ENCODE results near the gene SLC17A9. TPM values are rescaled to one million over a fixed set of nuclear protein-coding genes. Genes with fewer than 3 reads are reported as not detected.

Gene SLC17A9
- total and polyA plus RNA-seq, 2 experiments from 2014 or later = 11.1 to 23.2 TPM

GRCh38 chr20:62914436-62914835, 38.1 kb upstream of the SLC17A9 start:
- no peak for DNase-seq
- TF ChIP-seq EZH2phosphoT487 (IDR thresholded peaks at IDR 0.05; ENCODE audit: insufficient read depth, low read depth) (no peak), EZH2 (IDR thresholded peaks at IDR 0.05; ENCODE audit: insufficient read depth, poor library complexity, severe bottlenecking) (no peak)
- Histone ChIP-seq H3K4me2 (ENCODE audit: unreplicated experiment) (no peak overlapping the region), H3K9me3 (ENCODE audit: low read depth) (no peaks in the 10 kb centered on the region), H3F3A (ENCODE audit: insufficient read depth) (no peaks in the 10 kb centered on the region), H3K27me3 (replicated peaks; ENCODE audit: insufficient read depth) (no peaks in the 10 kb centered on the region), H3K36me3 (ENCODE audit: low read depth) (peaks cover 19% of the 10 kb centered on the region), H3K4me3 (no peak overlapping the region), H3K9ac (no peak overlapping the region), H3K27ac (no peak overlapping the region), H3K79me2 (ENCODE audit: insufficient read depth) (peaks cover 100% of the 10 kb centered on the region), H3K4me1 (ENCODE audit: insufficient read depth) (no peaks in the 10 kb centered on the region), H4K20me1 (ENCODE audit: insufficient read depth) (peaks cover 35% of the 10 kb centered on the region), H2AFZ (no peak overlapping the region), H3K9me2 (ENCODE audit: insufficient read depth) (no peaks in the 10 kb centered on the region)
- WGBS, 2 experiments (ENCODE audit: low coverage in 1 of 2, low lambda C conversion rate in 2 of 2, missing lambda C conversion rate in 2 of 2) = 96 to 98% methylated on average over 9 of the region's 9 CpGs
- in situ Hi-C loops (cut with MboI) = no loop called here

- in situ Hi-C loops (cut with MboI) = no loop called here
- Histone ChIP-seq H4K20me1 (ENCODE audit: insufficient read depth) (peaks cover 38% of the 10 kb centered on the region), H3F3A (ENCODE audit: insufficient read depth) (0 out of 2 replicates have a peak, but pooled peaks cover 5% of the 10 kb centered on the region), H2AFZ (no peak overlapping the region), H3K27me3 (replicated peaks; ENCODE audit: insufficient read depth) (no peaks in the 10 kb centered on the region), H3K4me3 (no peak overlapping the region), H3K36me3 (ENCODE audit: low read depth) (peaks cover 16% of the 10 kb centered on the region), H3K4me1 (ENCODE audit: insufficient read depth) (0 out of 2 replicates have a peak, but pooled peaks cover 2% of the 10 kb centered on the region), H3K9ac (0 out of 2 replicates have a peak overlapping the region, but pooled peaks have one; percentile 6), H3K27ac (0 out of 2 replicates have a peak overlapping the region, but pooled peaks have one; percentile 10), H3K9me2 (ENCODE audit: insufficient read depth) (no peaks in the 10 kb centered on the region), H3K79me2 (ENCODE audit: insufficient read depth) (peaks cover 100% of the 10 kb centered on the region), H3K9me3 (ENCODE audit: low read depth) (no peaks in the 10 kb centered on the region), H3K4me2 (ENCODE audit: unreplicated experiment) (no peak overlapping the region)
- WGBS, 2 experiments (ENCODE audit: low coverage in 1 of 2, low lambda C conversion rate in 2 of 2, missing lambda C conversion rate in 2 of 2) = 54 to 63% methylated on average over 8 of the region's 8 CpGs
- TF ChIP-seq EZH2phosphoT487 (IDR thresholded peaks at IDR 0.05; ENCODE audit: insufficient read depth, low read depth) = no peak
- TF ChIP-seq EZH2 (IDR thresholded peaks at IDR 0.05; ENCODE audit: insufficient read depth, poor library complexity, severe bottlenecking) = no peak
- peak; percentile 52 for DNase-seq
These were observed 37.5 kb upstream of the SLC17A9 start for GRCh38 chr20:62914970-62915457.

GRCh38 chr20:62916703-62917476, 35.6 kb upstream of the SLC17A9 start:
- Histone ChIP-seq H3K4me1 (ENCODE audit: insufficient read depth) (peaks cover 19% of the 10 kb centered on the region), H3K4me2 (ENCODE audit: unreplicated experiment) (no peak overlapping the region), H3K79me2 (ENCODE audit: insufficient read depth) (peaks cover 100% of the 10 kb centered on the region), H3K9me2 (ENCODE audit: insufficient read depth) (no peaks in the 10 kb centered on the region), H3K4me3 (no peak overlapping the region), H2AFZ (no peak overlapping the region), H3K9ac (no peak overlapping the region), H3K9me3 (ENCODE audit: low read depth) (no peaks in the 10 kb centered on the region), H3K36me3 (ENCODE audit: low read depth) (peaks cover 7% of the 10 kb centered on the region), H3K27me3 (replicated peaks; ENCODE audit: insufficient read depth) (no peaks in the 10 kb centered on the region), H3F3A (ENCODE audit: insufficient read depth) (peaks cover 16% of the 10 kb centered on the region; the same call in 1 of the 2 replicates), H4K20me1 (ENCODE audit: insufficient read depth) (peaks cover 44% of the 10 kb centered on the region), H3K27ac (no peak overlapping the region)
- TF ChIP-seq EZH2phosphoT487 (IDR thresholded peaks at IDR 0.05; ENCODE audit: insufficient read depth, low read depth) = no peak
- no peak for TF ChIP-seq EZH2 (IDR thresholded peaks at IDR 0.05; ENCODE audit: insufficient read depth, poor library complexity, severe bottlenecking)
- DNase-seq = no peak
- in situ Hi-C loops (cut with MboI) = no loop called here
- 72 to 74% methylated on average over 10 of the region's 10 CpGs for WGBS, 2 experiments (ENCODE audit: low coverage in 1 of 2, low lambda C conversion rate in 2 of 2, missing lambda C conversion rate in 2 of 2)

GRCh38 chr20:62917720-62918119, 34.8 kb upstream of the SLC17A9 start:
- H3K36me3 ChIP-seq (ENCODE audit: low read depth) = peaks cover 7% of the 10 kb centered on the region
- TF ChIP-seq EZH2phosphoT487 (IDR thresholded peaks at IDR 0.05; ENCODE audit: insufficient read depth, low read depth) (no peak), EZH2 (IDR thresholded peaks at IDR 0.05; ENCODE audit: insufficient read depth, poor library complexity, severe bottlenecking) (no peak)
- H3K79me2 ChIP-seq (ENCODE audit: insufficient read depth) = peaks cover 100% of the 10 kb centered on the region
- no peak for DNase-seq
- H3K27ac ChIP-seq = no peak overlapping the region
- no peaks in the 10 kb centered on the region for H3K27me3 ChIP-seq (replicated peaks; ENCODE audit: insufficient read depth)
- H3K4me1 ChIP-seq (ENCODE audit: insufficient read depth) = peaks cover 27% of the 10 kb centered on the region
- no peak overlapping the region for H2AFZ ChIP-seq
- 80 to 88% methylated on average over 3 of the region's 3 CpGs for WGBS, 2 experiments (ENCODE audit: low coverage in 1 of 2, low lambda C conversion rate in 2 of 2, missing lambda C conversion rate in 2 of 2)
- peaks cover 52% of the 10 kb centered on the region for H4K20me1 ChIP-seq (ENCODE audit: insufficient read depth)
- no peak overlapping the region for H3K4me3 ChIP-seq
- H3K9me2 ChIP-seq (ENCODE audit: insufficient read depth) = no peaks in the 10 kb centered on the region
- no peak overlapping the region for H3K9ac ChIP-seq
- H3K9me3 ChIP-seq (ENCODE audit: low read depth) = no peaks in the 10 kb centered on the region
- peaks cover 22% of the 10 kb centered on the region for H3F3A ChIP-seq (ENCODE audit: insufficient read depth)
- no peak overlapping the region for H3K4me2 ChIP-seq (ENCODE audit: unreplicated experiment)
- in situ Hi-C loops (cut with MboI) = no loop called here
